HPDE6-E6E7 (cell line): Measurements from ENCODE around the gene IFNGR1.

ENCODE experiments used
- DNase-seq: peaks from one replicate; pipeline ENCODE4 v3.0.0; 2011; ENCODE audit warnings: missing footprints; ENCODE audit errors: extremely low spot score

IFNGR1 gene

GRCh38 chr6:137176729-137177128 is 42.5 kb downstream of the IFNGR1 start:
- no peak for DNase-seq

GRCh38 chr6:137175868-137176245 is 43.3 kb downstream of the IFNGR1 start:
- no peak for DNase-seq

- no peak for DNase-seq
Observed at GRCh38 chr6:137175157-137175867, 43.9 kb downstream of the IFNGR1 start.

- DNase-seq, result no peak
Observed at GRCh38 chr6:137173501-137173900, 45.7 kb downstream of the IFNGR1 start, which contains the start of gene IL22RA2. IL22RA2 (minus strand) TSS chr6:137173644; CDS start chr6:137161749, 11,895 bp downstream.

- no peak for DNase-seq
Observed at GRCh38 chr6:137172734-137173431, 46.3 kb downstream of the IFNGR1 start.

- no peak for DNase-seq
Observed at GRCh38 chr6:137171824-137172733, 47.1 kb downstream of the IFNGR1 start.

- DNase-seq, result no peak
Observed at GRCh38 chr6:137171053-137171374, 48.2 kb downstream of the IFNGR1 start.

GRCh38 chr6:137170266-137171052 is 48.7 kb downstream of the IFNGR1 start:
- no peak for DNase-seq

GRCh38 chr6:137167702-137168377 is 51.3 kb downstream of the IFNGR1 start:
- no peak for DNase-seq

- DNase-seq, result no peak
Observed at GRCh38 chr6:137166247-137167098, 52.7 kb downstream of the IFNGR1 start.

- DNase-seq, result no peak
Observed at GRCh38 chr6:137165375-137166246, 53.6 kb downstream of the IFNGR1 start.

- DNase-seq, result no peak
Observed at GRCh38 chr6:137163732-137164318, 55.4 kb downstream of the IFNGR1 start.

- no peak for DNase-seq
Observed at GRCh38 chr6:137162692-137163306, 56.4 kb downstream of the IFNGR1 start.

- no peak for DNase-seq
Observed at GRCh38 chr6:137161949-137162348, 57.2 kb downstream of the IFNGR1 start.

GRCh38 chr6:137160763-137161162 is 58.4 kb downstream of the IFNGR1 start:
- DNase-seq, result no peak

GRCh38 chr6:137159912-137160311 is 59.3 kb downstream of the IFNGR1 start:
- DNase-seq, result no peak

GRCh38 chr6:137157601-137158000 is 61.6 kb downstream of the IFNGR1 start:
- DNase-seq, result no peak

- DNase-seq, result no peak
Observed at GRCh38 chr6:137156650-137157049, 62.5 kb downstream of the IFNGR1 start.
